A673 (cell line): ENCODE data around the gene CSPG5.

Source experiments
- CTCF ChIP-seq: fragments of 300-800, 200-600 bp; sonication (generic); conservative IDR thresholded peaks from 2 replicates; pipeline ENCODE4 v1.5.1; 2017; ENCODE audit warnings: low read depth, mild to moderate bottlenecking, antibody characterized with exemption, low read length, moderate library complexity, mixed read lengths
- EZH2 ChIP-seq: fragments of 200-600 bp; sonication (generic); IDR thresholded peaks from 2 replicates; pipeline ENCODE4 v1.6.1; 2017; ENCODE audit warnings: borderline replicate concordance, low read depth, mild to moderate bottlenecking, mixed read lengths, antibody characterized with exemption, low read length; ENCODE audit not compliant: poor library complexity, severe bottlenecking

GRCh38 chr3:47580481-47580880 lies 1.8 kb upstream of the CSPG5 start:
- no peak for TF ChIP-seq CTCF
- no peak for TF ChIP-seq EZH2
